GM12878 (cell line): ENCODE data around the gene CACNA1A. TPM values are rescaled to one million over a fixed set of nuclear protein-coding genes. Genes with fewer than 3 reads are reported as not detected.

ENCODE experiments used
- ATAC-seq: fragments of 200-7000 bp; cut with Tn5 transposase; 3 replicates; pipeline ENCODE4 v1.9.1; 2020; ENCODE audit warnings: mild to moderate bottlenecking, moderate library complexity
- BruUV-seq: library from RNA; stranded (reverse); fragments of 400-500 nt; replicated peaks from 2 replicates; lab custom pipeline; 2021; lab: Mats Ljungman, UMichigan
- CTCF ChIA-PET: fragments of 300-600 bp; sonication (Branson Sonifier 250); formaldehyde crosslinking; extraction: SDS; loops from one replicate; lab custom pipeline; 2021; ENCODE audit warnings: inconsistent platforms; lab: Yijun Ruan, JAX
- POLR2A ChIA-PET: fragments of 350-600 bp; formaldehyde crosslinking; extraction: SDS; loops from one replicate; lab custom pipeline; 2021; ENCODE audit warnings: inconsistent platforms; lab: Charles Lee
- RAD21 ChIA-PET: fragments of 300-600 bp; sonication (Branson Sonifier 250); formaldehyde crosslinking; loops from one replicate; lab custom pipeline; 2023; ENCODE audit warnings: antibody characterized with exemption; ENCODE audit not compliant: unreplicated experiment; lab: Charles Lee
- SMC1A ChIA-PET: fragments of 300-600 bp; sonication (Branson Sonifier 250); formaldehyde crosslinking; loops from one replicate; lab custom pipeline; 2023; ENCODE audit not compliant: unreplicated experiment, uncharacterized antibody; lab: Charles Lee
- DNase-seq: peaks from one replicate; pipeline ENCODE4 v3.0.0-alpha.2; 2011; ENCODE audit warnings: low read depth, low spot score
- FAIRE-seq: peaks from 3 replicates; lab custom pipeline; 2011; peaks lifted over from hg19 to GRCh38; lab: Jason Lieb, UNC
- H2AFZ ChIP-seq: 2 replicates; pipeline ENCODE4 v1.6.0; 2011; ENCODE audit warnings: low read depth, low read length, control low read depth; ENCODE audit not compliant: control insufficient read depth
- H3K27ac ChIP-seq: 2 replicates; pipeline ENCODE4 v1.5.1; 2011; ENCODE audit warnings: control low read depth; ENCODE audit not compliant: control insufficient read depth, insufficient read depth
- H3K27me3 ChIP-seq, 2 experiments: replicated peaks in 1 of 2; 2 replicates each; pipeline versions ENCODE4 v1.6.0 to v1.6.1; 2011; ENCODE audit warnings: low read length in 1 of 2; ENCODE audit not compliant: control insufficient read depth in 2 of 2, insufficient read depth in 2 of 2
- H3K36me3 ChIP-seq, 2 experiments: 2 replicates each; pipeline ENCODE4 v1.5.1; 2011; ENCODE audit warnings: low read length in 1 of 2; ENCODE audit not compliant: control insufficient read depth in 2 of 2, insufficient read depth in 2 of 2
- H3K4me1 ChIP-seq: 2 replicates; pipeline ENCODE4 v1.6.1; 2011; ENCODE audit warnings: mild to moderate bottlenecking, low read length, moderate library complexity, mixed read lengths; ENCODE audit not compliant: control insufficient read depth, insufficient read depth
- H3K4me2 ChIP-seq: 2 replicates; pipeline ENCODE4 v1.6.0; 2011; ENCODE audit warnings: control low read depth; ENCODE audit not compliant: control insufficient read depth, insufficient read depth
- H3K4me3 ChIP-seq: fragments of 200-600 bp; sonication (generic); 2 replicates; pipeline ENCODE4 v1.5.1; 2016
- H3K79me2 ChIP-seq: 2 replicates; pipeline ENCODE4 v1.6.0; 2011; ENCODE audit warnings: low read length; ENCODE audit not compliant: control insufficient read depth, insufficient read depth
- H3K9ac ChIP-seq: 2 replicates; pipeline ENCODE4 v1.8.0; 2011; ENCODE audit warnings: low read length, control low read depth, mixed read lengths; ENCODE audit not compliant: control insufficient read depth, insufficient read depth
- H3K9me3 ChIP-seq: replicated peaks from 3 replicates; pipeline ENCODE4 v1.5.1; 2011; ENCODE audit warnings: mild to moderate bottlenecking, low read length; ENCODE audit not compliant: control insufficient read depth, insufficient read depth
- H4K20me1 ChIP-seq: 2 replicates; pipeline ENCODE4 v1.6.0; 2011; ENCODE audit not compliant: control insufficient read depth, insufficient read depth
- FOXK2 ChIP-seq: fragments of 450-650 bp; IDR thresholded peaks from 2 replicates; pipeline ENCODE4 v1.6.1; 2017; ENCODE audit warnings: mild to moderate bottlenecking, moderate library complexity
- MLLT1 ChIP-seq: fragments of 450-650 bp; IDR thresholded peaks from 2 replicates; pipeline ENCODE4 v1.6.1; 2016; ENCODE audit warnings: mild to moderate bottlenecking
- NBN ChIP-seq: fragments of 450-650 bp; IDR thresholded peaks from 2 replicates; pipeline ENCODE4 v1.6.1; 2016
- NKRF ChIP-seq: fragments of 450-650 bp; conservative IDR thresholded peaks from 2 replicates; pipeline ENCODE4 v1.6.1; 2017; ENCODE audit warnings: mild to moderate bottlenecking, moderate library complexity
- POLR2AphosphoS2 ChIP-seq: IDR thresholded peaks from 2 replicates; pipeline ENCODE4 v1.6.1; 2011; ENCODE audit warnings: low read depth, mild to moderate bottlenecking, low read length, improper control_type of control experiment, moderate library complexity
- SP1 ChIP-seq: IDR thresholded peaks from one replicate; pipeline ENCODE4 v1.6.1; 2011; ENCODE audit warnings: low read depth, low read length
- STAT1 ChIP-seq: fragments of 450-650 bp; conservative IDR thresholded peaks from 2 replicates; pipeline ENCODE4 v1.6.1; 2014; ENCODE audit warnings: antibody characterized with exemption, mild to moderate bottlenecking
- YBX1 ChIP-seq: fragments of 450-650 bp; IDR thresholded peaks from 2 replicates; pipeline ENCODE4 v1.6.1; 2016; ENCODE audit warnings: antibody characterized with exemption
- ZBTB40 ChIP-seq: fragments of 450-650 bp; IDR thresholded peaks from 2 replicates; pipeline ENCODE4 v1.6.1; 2016; ENCODE audit warnings: mild to moderate bottlenecking, moderate library complexity, borderline replicate concordance
- WGBS: methylation state at CpG from one replicate; pipeline ENCODE4 v1.1.6; 2016; ENCODE audit warnings: low lambda C conversion rate; ENCODE audit not compliant: insufficient replicate concordance, insufficient coverage; ENCODE audit errors: missing lambda C conversion rate; 5-methylcytosine and 5-hydroxymethylcytosine counted together
- in situ Hi-C: fragments of 300-500 bp; cut with MboI; formaldehyde crosslinking; loops from 9 replicates; pipeline ENCODE4 v1.14.3; 2018; ENCODE audit warnings: mixed read lengths
- intact Hi-C: fragments of 100-400 bp; cut with micrococcal nuclease; formaldehyde crosslinking; loops from one replicate; pipeline ENCODE4 v1.14.2; 2022; ENCODE audit not compliant: unreplicated experiment
- polyA plus RNA-seq, 11 experiments: library from polyadenylated mRNA; depleted of rRNA in 4 of 11; unstranded in 6 of 11; stranded (reverse) in 5 of 11; fragments of >200 nt; fragmentation: Nextera tagmentation in 4 of 11; fragmentation: Illumina TruSeq in 1 of 11; extraction: Ambion mirVana in 4 of 11; extraction: Trizol in 1 of 11; gene quantifications; 1 replicate in 1 of 11; 2 replicates in 10 of 11; pipeline versions ENCODE4 v1.2.1 to v1.2.3, GENCODE V29; 2011 to 2016; ENCODE audit warnings: inconsistent platforms in 2 of 11, missing spikeins in 2 of 11, low read depth in 1 of 11
- total RNA-seq, 4 experiments: library from RNA; depleted of rRNA in 3 of 4; stranded (reverse); fragments of >200 nt in 3 of 4; fragmentation: Illumina TruSeq in 1 of 4; extraction: Trizol in 1 of 4; gene quantifications; 2 replicates each; pipeline versions ENCODE4 v1.2.1 to v1.2.3, GENCODE V29; 2013 to 2021

CACNA1A gene
- total and polyA plus RNA-seq, 10 of the 15 experiments (the other 5 are each of a cell fraction or from before 2014, with no cell fraction given) = 1.1 to 4.4 (median 2.5) TPM

- Histone ChIP-seq H3K4me3 (no peak overlapping the region), H3K79me2 (no peaks in the 10 kb centered on the region), H3K36me3 (no peaks in the 10 kb centered on the region), H3K4me2 (no peak overlapping the region), H3K27me3 (no peaks in the 10 kb centered on the region; a peak in 1 of 4 replicates), H3K9ac (no peak overlapping the region), H3K4me1 (no peaks in the 10 kb centered on the region), H3K27ac (no peak overlapping the region), H4K20me1 (no peaks in the 10 kb centered on the region), H2AFZ (no peak overlapping the region), H3K9me3 (peaks cover 3% of the 10 kb centered on the region; the same call in 1 of the 3 replicates)
- in situ Hi-C loops = no loop called here
- BruUV-seq = no TSS peak
- TF ChIP-seq NKRF = no peak
- no peak for TF ChIP-seq SP1
- no peak for TF ChIP-seq YBX1
- no peak for TF ChIP-seq NBN
- no peak for TF ChIP-seq STAT1
- TF ChIP-seq FOXK2 = no peak
- TF ChIP-seq ZBTB40 = no peak
- TF ChIP-seq MLLT1 = no peak
- no peak for TF ChIP-seq POLR2AphosphoS2
- no peak for DNase-seq
- FAIRE-seq = no peak
- POLR2A ChIA-PET = no interaction called here
- CTCF ChIA-PET = interaction anchor here (0.8 to 1.5 kb wide), 3 partner anchors 21 to 45 kb away, joined by 4 to 5 read pairs (median 4); no protein-coding TSS in a partner anchor
- intact Hi-C loops = no loop called here
- 63% methylated on average over 9 of the region's 9 CpGs for WGBS
- RAD21 ChIA-PET = no interaction called here
- ATAC-seq = no peak
- SMC1A ChIA-PET = no interaction called here
Observed at GRCh38 chr19:13240312-13241022, 265.8 kb downstream of the CACNA1A start.
